ENCODE data around the gene GC.
"Not testable (repeated sequence)": the region's sequence is repeated elsewhere in the genome, so short reads cannot be mapped to it uniquely, and the experiment has no call there.

GC gene, protein sequence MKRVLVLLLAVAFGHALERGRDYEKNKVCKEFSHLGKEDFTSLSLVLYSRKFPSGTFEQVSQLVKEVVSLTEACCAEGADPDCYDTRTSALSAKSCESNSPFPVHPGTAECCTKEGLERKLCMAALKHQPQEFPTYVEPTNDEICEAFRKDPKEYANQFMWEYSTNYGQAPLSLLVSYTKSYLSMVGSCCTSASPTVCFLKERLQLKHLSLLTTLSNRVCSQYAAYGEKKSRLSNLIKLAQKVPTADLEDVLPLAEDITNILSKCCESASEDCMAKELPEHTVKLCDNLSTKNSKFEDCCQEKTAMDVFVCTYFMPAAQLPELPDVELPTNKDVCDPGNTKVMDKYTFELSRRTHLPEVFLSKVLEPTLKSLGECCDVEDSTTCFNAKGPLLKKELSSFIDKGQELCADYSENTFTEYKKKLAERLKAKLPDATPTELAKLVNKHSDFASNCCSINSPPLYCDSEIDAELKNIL

DNA sequence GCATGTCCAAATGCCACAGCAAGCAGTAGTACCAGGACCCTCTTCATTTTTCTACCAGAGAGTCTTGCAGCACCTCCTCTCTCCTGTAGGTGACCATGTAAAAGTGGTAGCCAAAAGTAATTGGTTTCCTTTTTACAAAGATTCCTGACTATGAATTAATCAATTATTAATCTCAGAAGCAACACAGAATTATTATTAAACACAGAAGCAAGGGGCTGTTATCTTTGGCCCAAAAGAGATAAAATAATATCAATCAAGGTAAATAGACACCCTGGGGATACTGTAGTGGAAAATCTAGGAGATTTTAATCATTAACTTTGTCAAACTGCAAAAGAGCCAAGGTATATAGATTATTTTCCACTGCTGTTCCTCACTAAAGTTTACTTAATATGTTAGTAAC, at the start of gene GC:
TSS of gene GC (minus strand) at position 108 of the 400 bp plus-strand sequence. CDS start at position 47, 61 bp downstream.
- DNase-seq (ENCODE audit: low read depth), result no peak

DNA sequence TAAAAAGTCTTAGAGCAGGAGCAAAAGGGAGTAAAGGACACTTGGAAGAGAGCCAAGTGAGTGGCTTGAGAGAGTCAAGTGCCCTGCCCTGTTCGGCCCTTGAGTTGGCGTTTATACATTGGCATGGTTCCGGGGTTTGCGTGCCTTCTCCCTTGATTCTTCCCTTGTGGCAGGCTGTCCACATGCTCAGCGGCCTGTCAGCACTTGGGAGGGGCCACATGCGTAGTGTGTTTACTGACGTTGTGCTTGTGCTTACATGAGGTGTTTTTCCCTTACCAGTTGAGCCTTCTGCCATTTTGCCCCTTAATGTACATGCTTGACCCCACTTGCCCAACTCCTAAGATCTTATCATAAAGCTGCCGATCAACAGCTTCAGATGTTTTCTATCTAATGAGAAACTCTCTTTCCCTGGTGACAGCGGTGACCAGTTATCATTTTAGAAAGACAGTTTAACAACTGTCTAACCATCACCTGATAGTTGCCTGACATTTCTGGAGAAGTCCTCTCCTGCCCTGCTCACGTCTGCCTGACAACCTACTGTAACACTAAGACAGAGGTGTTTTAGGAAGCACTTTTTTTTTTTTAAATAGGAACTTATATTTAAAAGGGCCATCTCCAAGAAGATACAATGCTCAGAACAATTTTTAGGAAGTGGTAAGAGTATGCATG, 49.5 kb upstream of the GC start:
- DNase-seq (ENCODE audit: low read depth), result no peak

- DNase-seq (ENCODE audit: low read depth), result no peak
Measured at GRCh38 chr4:71832049-71832448, 48.2 kb upstream of the GC start.

DNA sequence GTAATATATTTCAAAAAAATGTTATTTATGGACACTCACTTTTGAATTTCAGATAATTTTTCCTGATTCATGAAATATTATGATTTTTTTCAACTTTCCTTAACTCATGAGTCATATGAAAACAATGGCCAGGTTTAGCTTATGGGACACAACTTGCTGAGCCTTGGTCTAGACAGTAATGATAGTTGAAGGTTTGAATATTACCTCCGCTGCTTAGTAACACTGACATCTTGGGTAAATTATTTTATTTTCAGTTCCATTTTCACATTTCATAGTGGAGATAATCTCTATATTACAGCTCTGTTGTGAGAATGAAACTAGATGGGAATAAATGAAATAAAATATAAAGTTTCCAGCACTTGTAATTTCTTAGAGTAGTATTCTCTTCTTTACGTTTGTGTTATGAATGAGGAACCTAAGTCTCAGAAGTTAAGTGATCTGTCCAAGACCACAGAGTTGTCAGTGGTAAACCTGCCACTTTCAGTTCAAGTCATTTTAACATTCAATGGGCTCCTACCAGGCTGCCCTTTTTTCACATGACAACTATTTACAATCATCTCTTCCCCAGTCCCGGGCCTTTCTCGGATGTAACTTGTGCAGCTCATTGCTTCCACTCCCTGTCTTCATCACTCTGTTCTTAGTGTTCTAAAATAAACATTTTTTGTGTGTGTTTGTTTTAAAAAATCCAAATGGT, 46.8 kb upstream of the GC start:
- DNase-seq (ENCODE audit: low read depth), result no peak

DNA sequence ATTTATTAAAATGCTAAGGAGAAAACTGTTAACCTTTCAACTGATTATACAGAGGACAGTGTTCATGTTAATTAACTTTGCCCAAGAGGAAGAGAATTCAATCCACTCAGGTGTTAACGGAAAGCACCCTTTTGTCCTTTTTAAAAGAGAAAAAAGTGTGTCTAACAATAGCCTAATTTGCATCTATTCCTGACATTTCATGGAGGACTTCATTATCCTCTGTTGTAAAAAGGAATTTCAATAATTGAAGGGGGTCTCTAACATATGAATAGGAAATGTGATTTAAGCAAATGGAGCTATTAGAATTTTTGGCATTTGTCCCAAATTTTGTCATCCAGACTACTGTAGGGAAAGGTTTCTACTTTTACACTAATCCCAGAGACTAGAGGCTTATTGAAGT, 44.6 kb upstream of the GC start:
- no peak for DNase-seq (ENCODE audit: low read depth)

GRCh38 chr4:71827826-71828225, 43.9 kb upstream of the GC start:
- DNase-seq (ENCODE audit: low read depth), result no peak

GRCh38 chr4:71816676-71817303, 32.9 kb upstream of the GC start:
- no peak for DNase-seq (ENCODE audit: low read depth)

- no peak for DNase-seq (ENCODE audit: low read depth)
Measured at GRCh38 chr4:71814433-71814832, 30.6 kb upstream of the GC start.

DNA sequence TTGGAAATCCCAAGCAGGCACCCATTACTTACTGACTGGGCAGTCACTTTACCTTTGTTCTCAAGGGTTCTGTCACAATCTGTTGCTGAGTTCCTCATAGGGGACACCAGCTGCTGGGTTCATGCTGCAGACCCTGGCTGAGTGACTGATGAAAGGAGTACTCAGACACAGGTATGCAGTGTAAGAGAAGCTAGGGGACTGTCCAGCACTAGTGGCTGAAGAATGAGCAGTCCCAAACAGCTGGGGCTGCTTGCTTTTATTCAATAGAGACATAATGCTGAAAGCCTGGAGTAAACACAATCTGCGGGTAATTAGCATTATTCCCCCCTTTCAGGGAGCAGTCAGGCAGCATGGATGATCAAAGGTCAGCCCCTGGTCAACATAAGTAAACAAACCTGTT, 25.9 kb upstream of the GC start:
- not testable (repeated sequence) for DNase-seq (ENCODE audit: low read depth)

- no peak for DNase-seq (ENCODE audit: low read depth)
Measured at GRCh38 chr4:71807469-71807868, 23.6 kb upstream of the GC start.

GRCh38 chr4:71805230-71805629, 21.4 kb upstream of the GC start:
- not testable (repeated sequence) for DNase-seq (ENCODE audit: low read depth)

GRCh38 chr4:71804017-71804697, 20.3 kb upstream of the GC start:
- DNase-seq (ENCODE audit: low read depth), result not testable (repeated sequence)

DNA sequence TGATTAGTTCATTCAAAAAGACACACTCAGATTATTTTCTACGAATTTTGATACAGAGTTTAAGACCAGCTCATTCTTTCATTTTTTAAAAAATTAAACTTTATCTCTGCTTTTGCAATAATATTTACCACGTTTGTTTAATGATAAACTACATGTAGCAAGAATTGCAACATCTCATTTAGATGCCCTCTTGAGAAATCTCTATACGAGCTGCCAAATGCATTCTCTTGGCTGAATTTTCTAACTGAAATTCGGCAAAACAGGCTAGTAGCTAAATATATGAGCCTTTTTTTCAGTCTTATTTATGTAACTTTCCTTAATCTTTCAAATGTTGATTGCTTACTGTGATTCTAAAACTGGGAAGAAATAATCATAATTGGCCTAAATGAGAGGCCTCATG, 2.1 kb upstream of the GC start:
- no peak for DNase-seq (ENCODE audit: low read depth)

- DNase-seq (ENCODE audit: low read depth), result no peak
Measured at GRCh38 chr4:71784569-71785197, 804 bp upstream of the GC start.

DNA sequence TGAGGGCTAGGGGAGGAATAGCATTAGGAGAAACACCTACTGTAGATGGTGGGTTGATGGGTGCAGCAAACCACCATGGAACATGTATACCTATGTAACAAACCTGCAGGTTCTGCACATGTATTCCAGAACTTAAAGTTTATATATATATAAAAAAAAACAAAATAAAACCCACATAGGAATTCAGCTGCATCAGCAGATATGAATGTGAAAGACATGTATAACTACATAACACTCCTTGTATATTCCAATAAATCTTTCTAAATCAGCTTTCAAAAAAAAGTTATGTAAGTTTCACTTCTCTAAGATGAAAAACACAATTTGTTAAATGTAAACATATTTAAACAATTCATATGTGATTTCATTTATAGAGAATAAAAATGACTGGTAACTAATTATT, 6.0 kb downstream of the GC start:
- DNase-seq (ENCODE audit: low read depth), result no peak

- DNase-seq (ENCODE audit: low read depth), result no peak
Measured at GRCh38 chr4:71775449-71775848, 8.4 kb downstream of the GC start.

GRCh38 chr4:71774136-71774535, 9.7 kb downstream of the GC start:
- DNase-seq (ENCODE audit: low read depth), result no peak

DNA sequence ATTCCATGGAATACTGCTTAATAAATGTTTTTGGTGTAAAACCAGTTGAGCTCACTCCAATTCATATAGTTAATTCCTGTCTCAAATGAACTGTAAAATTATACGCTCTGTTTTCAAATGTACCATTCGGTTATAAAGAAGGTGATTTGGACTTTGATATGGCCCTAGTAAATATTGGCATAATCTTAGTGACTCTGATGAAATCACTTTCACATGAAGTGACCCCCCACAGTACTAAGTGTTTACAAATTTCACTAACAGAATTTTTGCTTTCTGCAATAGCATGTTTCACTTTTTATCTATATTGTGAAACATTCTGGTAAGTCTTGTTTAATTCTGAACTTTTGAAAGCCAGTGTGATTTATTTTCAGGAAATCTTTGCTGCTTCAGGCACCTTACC, 10.9 kb downstream of the GC start:
- DNase-seq (ENCODE audit: low read depth), result no peak

- DNase-seq (ENCODE audit: low read depth), result no peak
Measured at GRCh38 chr4:71772592-71772991, 11.3 kb downstream of the GC start.

- no peak for DNase-seq (ENCODE audit: low read depth)
Measured at GRCh38 chr4:71771613-71772012, 12.3 kb downstream of the GC start.

DNA sequence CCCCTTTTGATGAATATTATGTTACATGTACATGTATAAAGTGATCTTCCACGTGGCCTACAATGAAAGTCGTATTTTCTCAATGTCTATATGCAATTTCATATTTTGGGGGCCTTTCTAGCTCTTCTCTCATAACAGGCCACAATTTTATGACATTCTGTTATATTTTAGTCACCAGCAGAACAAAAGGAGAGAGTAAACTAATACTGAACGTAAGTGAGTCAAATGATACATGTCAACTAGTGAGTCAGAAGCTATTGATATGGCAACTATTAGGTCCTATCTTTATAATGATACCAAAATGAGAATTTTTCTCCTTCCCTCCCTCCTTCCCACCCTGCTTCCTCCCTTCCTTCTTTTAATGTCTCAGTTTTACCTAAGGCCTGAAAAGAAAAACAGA, 14.4 kb downstream of the GC start:
- DNase-seq (ENCODE audit: low read depth), result no peak

Measured in stimulated activated CD8-positive, alpha-beta memory T cell treated with anti-CD3 and anti-CD28 coated beads, Interleukin-15, amount 100 ng/mL, for 24 hours (primary cell).